RPMI8226 (cell line): ENCODE measurements around the gene KRT4.
"Not testable (repeated sequence)": the region's sequence is repeated elsewhere in the genome, so short reads cannot be mapped to it uniquely, and the experiment has no call there.

Source experiments
- DNase-seq: peaks from one replicate; pipeline ENCODE4 v3.0.0-alpha.2; 2015

Gene KRT4

DNA sequence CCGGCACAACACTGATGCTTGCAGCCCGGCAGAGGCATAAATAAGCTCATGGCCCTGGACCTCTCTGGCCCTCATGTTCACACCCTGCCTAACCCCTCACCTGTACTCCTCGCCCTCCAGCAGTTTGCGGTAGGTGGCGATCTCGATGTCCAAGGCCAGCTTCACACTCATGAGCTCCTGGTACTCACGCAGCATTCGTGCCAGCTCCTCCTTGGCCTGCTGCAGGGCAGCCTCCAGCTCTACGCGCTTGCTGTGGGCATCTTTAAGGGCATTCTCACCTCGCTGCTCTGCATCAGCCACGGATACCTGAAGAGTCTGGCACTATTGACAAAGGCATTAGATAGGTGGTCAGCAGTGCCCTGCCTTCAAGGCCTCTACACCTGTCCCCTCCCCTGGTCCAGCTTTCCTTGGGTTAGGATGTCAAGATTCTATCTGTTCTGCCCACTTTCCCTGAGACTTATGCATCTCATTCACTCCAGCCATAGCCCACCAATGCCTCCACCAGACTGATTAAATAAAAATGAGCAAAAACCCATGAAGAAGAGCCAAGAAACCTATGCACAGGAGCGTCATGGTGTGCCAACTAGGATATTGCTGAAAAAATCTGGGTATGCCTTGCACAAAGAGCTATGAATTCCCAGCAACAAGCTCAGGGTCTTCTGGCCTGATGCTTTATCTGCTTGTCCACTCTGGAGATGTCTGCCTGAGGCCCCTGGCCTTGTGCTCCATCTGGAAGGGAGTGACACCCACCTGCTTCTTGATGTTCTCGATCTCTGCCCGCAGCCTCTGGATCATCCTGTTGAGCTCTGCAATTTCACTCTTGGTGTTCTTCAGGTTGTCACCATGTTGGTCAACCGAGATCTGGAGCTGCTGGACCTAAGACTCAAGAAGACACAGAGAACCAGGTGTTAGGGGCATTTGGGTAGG lies 6.1 kb downstream of the KRT4 start:
- DNase-seq, result no peak

DNA sequence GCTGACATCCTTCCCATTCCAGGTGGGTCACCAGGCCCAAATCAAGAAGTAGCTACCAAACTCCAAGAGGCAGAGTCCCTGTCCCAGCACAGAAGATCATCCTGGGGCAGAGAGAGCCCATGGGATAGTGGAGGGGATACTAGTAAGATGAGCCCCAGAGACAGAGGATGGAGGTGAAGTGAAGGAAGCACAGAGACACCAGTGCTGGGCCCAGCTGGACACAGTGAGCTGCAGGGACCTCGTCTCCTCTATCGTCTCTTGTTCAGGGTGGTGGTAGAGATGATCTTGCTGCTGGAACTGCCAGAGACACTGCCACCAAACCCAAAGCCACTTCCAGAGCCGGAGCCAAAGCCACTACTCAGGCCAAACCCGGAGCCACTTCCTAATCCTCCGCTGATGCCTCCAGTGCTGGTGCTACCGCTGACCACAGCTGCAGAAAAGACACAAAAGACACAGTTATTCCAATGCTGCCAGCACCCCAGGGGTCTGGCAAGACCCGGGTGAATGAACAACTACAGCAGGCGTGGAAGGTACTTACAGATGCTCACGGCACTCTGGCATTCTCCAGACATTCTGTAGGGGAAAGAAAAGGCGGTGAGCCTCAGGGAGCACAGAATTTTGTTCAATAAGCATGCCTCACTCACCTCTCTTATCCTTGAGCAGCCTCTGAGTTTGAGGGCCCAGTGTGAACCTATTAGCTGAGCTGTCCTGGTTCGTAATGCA lies 6.9 kb downstream of the KRT4 start:
- no peak for DNase-seq

DNA sequence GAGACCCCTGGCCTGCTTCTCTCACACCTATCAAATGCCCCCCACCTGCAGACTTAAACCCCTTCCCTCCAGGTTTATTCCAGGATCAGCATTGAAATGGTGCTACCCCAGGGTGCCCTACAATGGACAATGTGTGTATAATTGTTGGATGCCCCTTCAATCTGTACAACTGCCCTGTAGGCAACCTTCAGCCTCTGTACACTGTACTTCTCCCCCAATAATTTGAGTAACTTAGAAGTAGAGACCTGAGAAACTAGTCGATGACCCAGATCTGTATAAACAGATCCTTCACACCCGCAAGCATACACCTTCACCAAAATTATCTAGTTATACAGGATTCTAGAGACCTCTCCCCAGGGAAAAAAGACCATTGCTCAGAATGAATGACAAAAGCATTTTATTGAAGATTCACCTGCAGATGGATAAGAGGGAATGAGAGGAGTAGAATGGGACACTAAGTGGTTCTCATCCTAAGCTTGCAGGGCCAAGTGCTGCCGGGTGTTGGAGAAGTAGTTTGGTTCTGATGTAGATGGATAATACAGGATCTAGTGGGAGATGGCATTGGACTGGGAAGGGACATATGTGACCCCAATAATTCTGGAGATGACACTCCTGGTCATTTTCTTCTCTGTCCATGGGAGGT lies 7.6 kb downstream of the KRT4 start:
- DNase-seq, result no peak

DNA sequence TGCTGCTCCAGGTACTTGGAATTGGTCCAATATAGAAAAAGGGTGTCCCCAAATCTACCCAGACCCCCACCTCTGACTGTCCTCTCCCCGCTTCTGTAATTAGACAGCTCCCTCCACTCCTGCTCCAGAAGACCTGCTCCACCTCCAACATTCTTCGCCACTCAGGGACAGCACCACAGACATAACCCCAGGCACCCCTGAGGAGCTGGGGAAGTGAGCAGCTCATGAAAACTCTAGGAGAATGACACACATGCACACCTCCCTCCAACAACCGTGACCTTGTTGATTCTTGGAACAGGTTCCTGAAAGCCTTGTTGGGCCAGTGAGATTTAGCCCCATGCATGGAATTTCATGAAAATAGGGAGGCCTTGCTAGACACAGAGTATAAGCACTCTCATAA lies 8.2 kb downstream of the KRT4 start:
- DNase-seq, result no peak

DNA sequence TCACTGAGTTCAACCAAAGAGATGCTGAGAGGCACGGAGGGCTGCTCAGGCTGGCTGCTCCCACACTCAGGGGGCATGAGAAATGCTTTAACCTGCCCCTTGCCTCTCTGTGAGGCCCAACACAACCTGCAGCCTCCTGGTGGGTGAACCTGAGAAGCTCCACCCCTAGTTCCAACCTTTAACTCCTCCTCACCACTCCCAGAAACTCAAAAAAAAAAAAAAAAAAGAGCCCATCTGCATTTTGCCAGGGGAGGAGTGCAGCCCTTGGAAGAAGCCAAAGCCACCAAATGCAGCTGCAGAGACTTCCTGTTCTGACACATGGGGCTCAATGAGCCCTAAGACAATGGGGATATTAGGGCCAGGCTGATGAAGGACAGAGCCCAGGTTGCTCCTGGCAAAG lies 8.9 kb downstream of the KRT4 start:
- DNase-seq, result peak; percentile 62

DNA sequence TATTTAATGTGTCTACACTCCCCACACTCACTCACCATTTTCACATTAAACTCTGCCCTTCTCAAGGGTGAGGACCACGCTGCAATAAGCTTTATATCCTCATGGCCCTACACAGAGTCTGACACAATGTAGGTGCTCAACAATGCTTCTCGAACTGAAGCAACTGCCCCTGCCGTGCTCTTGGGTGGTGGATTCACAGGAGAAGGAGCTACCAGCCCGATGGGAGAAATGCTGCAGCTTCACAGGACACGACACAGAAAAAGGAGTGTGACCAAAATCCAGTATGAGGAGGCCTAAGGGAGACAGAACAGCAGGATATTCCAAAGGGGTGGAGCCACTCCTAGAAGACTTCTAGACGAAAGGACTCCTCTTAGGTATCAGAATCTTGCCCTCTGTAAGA lies 11.5 kb downstream of the KRT4 start:
- no peak for DNase-seq

DNA sequence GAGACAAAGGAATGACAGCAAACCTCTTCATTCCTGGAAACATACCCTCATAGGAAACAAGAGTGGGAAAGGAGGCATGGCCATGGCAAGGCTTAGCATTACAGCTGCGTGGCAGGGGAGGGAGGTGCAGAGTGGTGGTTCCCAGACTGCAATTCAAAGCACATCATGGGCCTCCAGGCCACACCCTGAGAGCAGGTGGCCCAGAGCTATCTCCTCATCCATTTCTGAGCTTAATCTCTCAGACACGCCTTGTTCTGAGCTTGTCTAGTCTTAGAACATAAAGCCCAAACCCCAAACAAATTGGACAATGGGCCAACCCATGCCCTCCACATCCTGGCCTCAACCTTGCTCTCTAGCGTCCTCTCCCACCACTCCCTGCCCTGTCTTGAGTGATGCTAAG lies 12.1 kb downstream of the KRT4 start:
- DNase-seq, result no peak

DNA sequence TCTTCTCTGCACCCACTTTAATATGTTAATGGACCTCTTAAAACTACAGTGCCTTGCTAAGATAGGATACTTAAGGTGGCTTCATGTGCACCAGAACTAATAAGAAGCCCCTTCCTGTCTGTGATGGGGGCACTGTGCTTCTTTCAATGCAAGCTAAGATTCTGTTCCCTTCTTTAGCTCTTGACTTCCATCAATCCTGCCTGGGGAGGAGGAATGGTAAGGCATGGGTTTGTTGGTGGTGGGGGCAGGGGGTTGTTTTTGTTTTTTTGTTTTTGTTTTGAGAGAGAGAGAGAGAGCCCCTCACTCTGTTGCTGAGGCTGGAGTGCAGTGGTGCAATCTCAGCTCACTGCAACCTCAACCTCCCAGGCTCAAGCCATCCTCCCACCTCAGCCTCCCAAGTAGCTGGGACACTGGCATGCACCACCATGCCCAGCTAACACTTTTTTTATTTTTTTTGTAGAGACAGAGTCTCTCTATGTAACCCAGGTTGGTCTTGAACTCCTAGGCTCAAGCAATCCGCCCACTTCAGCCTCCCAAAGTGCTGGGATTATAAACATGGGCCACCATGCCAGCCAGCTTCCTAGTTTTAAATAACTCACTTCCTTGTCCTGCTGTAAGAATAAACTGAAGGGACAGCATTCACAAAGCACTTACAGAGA lies 13.5 kb downstream of the KRT4 start:
- DNase-seq, result no peak

DNA sequence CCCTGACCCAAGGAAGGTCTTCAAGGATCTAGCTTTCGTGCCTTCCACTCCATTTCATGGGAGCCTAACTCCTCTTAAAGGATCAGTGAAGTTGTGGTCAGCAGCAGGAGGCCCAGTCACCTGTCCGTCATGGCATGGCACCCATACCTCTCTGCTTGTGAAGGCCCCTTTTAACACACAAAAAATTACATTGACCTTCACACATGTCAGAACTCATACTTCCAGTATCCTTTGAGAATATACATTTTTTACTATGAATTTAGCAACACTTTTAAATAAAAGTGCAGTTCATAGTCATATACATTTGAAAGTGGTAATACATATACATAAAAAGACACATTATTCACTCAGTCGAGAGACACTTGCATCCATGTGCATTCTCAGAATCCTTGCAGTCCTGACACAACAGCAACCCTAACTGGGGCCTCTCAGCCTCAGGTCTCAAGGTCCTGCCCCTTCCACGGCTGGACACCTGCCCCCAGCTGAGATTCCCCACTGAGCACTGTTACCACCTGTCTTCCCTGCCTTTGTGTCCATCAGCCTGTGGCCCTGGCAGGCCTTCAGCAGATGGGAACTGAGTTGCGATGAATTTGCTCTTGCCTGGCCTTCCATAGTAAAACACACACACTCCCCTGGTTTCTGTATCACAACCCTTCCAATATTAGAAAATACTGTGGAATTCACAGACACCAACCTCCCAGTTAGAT lies 14.3 kb downstream of the KRT4 start:
- DNase-seq, result no peak

DNA sequence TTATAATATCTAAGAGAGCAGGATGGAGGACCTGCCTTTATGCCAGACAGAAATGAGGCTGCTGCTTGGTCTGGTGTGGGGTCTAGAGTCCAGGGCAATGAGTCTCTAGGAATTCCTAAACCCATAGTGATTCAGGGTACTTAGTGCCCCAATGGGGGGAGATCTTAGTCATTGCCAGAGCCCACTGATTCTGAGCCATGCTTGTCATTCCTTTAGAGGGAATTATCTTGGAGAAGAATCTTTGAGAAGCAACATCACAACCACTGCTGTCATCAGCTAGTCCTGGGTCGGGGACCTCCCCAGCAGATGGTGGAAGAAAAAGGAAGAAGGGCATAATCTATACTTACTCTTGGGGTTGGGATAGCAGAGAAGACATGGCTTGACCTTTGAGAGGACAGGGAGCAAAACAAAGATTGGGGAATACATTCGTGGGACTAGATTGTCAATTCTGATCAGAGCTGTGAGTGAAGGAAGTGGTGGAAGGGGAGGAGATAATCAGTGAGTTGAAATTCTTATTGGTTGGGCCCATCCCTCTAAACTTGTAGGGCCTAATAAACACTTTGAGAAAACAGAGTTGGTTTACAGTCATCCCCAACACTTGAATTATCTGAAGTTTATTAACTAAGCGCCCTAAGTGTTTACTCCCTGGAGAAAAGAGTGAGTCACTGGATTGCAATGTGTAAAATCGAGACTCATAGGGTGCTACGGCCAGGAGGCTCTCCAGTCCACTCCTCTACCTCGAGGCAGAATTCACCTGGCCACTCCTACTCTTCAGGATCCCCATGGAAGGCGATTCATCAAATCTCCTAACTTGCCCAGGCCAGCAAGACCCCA lies 15.0 kb downstream of the KRT4 start:
- no peak for DNase-seq

DNA sequence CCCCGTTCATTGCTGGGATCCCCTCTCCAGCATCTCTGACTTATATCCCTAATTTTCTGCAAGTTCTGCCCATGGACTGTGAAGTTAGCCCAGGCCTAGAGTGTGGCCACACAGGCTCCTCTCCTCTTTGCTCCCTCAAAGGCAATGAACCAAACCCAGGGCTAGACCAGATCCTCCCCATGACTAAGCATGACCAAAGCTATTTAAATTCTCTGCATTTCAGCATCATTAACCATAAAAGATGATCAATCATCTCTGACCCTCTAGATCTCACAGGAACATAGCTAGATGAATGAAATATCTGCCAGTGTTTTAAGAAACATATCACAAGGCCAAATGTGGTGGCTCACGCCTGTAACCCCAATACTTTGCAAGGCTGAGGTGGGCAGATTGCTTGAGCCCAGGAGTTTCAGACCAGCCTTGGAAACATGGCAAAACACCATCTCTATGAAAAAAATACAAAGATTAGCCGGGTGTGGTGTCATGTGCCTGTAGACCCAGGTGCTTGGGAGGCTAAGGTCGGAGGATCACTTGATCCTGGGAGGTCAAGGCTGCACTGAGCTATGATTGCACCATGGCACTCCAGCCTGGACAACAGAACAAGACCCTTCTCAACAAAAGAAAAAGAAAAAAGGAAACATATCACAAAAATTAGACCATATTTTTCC lies 15.8 kb downstream of the KRT4 start:
- no peak for DNase-seq

DNA sequence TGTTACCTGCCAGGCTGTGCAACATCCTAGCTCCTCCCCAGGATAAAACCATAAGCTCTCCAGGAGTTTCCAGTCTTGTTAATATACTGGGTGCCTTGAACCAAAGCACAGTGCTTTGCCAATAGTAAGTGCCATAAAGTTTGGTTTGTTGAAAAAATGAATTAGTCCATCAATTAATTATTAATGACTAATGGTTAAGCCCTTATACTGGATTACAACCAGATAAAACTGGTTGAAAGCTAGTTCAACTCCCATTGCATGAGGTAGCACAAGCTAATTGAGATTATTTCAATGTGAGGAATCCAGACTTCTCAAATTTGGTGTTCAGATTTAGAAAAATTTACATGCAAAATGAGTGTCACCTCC lies 16.4 kb downstream of the KRT4 start:
- no peak for DNase-seq

DNA sequence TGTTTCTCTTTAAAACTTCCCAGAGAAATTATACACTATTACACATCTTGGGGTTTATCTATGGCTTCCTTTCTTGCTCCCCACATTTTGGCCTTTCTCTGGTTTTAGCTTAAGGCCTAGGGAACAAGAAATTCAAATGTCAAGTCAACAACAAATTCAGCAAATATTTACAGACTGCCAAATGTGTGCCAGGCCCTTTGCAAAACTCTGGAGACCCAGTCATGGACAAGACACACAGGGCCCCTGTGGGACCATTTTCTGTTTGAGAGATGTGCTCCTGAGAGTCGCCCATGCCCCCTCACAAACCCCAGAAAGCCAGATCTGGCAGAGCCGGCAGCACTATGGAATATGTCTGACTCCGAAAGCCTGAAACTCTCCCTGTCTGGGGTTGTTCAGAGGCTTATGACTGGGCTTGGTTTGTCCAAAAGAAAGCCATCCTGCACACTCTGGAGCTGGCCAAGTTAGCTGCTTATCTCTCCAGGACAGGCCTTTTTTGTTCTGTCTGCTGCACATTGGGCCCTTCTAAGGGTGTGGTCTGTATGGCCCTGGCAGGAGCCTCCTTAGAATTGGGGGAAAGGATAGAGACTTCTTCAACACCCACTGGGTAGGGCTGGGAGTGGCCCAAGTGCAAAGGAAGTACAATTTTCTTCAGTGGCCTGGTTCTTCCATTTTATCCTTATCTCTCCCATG lies 16.9 kb downstream of the KRT4 start:
- DNase-seq, result no peak

DNA sequence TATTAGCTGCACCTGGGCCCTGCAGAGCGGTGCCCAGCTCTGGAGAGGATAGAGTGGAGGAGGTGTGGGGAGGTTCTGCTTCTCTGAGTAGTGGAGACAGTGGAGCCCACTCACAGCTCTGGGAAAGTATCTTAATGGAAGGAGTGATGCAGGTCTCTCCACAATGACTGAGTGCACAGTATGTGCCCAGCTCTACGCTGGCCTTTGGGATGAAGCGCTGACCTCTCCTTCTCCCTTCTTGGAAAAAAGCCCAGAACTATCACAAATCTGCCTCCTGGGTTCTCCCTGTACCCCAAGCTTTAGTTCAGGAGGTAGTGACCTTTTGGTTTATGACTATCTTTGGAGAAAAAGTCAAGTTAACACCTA lies 17.5 kb downstream of the KRT4 start:
- DNase-seq, result no peak

DNA sequence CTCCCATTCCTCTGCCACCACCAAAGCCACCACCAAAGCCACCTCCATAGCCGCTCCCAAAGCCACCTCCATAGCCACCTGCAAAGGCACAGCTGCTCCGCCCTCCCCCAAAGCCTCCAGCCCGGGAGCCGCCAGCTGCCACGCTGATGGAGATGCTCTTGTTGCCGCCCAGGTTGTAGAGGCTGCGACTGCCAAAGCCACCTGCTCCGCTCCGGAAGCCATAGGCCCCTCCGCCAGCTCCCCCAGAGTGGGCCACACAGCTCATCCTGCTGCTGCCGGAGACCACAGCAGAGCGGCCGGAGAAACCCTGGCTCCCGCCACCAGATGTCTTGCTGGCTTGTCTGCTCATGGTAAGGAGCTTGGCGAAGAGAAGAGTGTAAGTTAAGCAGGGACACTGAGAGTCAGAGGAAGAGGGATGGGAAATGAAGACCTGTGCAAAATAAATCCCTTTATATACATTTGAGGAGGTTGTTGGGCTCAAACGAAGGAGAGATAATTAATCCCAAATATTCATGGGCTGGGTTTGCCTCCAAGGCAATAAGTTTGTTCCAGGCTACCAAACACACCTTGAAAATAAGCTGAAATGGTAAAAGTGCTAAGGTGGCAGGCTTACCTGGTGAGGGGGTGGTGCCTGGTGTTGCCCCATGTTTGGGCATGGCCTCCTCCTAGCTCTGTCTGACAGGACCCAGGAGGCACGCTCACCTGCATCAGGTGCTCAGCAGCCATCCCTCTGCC lies 18.1 kb downstream of the KRT4 start, which contains the start of gene KRT3:
KRT3 (minus strand) TSS at position 424 of the 735 bp plus-strand sequence; CDS start at position 349, 75 bp downstream.
- DNase-seq, result peak; percentile 26

DNA sequence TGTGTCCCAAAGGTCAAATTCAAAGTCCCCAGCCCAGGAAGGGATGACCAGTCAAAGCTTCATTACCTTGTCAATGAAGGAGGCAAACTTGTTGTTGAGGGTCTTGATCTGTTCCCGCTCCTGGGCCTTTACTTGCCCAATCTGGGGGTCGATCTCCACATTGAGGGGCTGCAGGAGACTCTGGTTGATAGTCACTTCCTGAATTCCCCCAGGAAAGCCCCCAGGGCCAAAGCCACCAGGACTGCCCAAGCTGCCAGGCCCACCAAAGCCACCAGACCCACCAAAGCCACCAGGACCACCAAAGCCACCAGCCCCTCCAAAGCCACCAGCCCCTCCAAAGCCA lies 18.6 kb downstream of the KRT4 start:
- not testable (repeated sequence) for DNase-seq

DNA sequence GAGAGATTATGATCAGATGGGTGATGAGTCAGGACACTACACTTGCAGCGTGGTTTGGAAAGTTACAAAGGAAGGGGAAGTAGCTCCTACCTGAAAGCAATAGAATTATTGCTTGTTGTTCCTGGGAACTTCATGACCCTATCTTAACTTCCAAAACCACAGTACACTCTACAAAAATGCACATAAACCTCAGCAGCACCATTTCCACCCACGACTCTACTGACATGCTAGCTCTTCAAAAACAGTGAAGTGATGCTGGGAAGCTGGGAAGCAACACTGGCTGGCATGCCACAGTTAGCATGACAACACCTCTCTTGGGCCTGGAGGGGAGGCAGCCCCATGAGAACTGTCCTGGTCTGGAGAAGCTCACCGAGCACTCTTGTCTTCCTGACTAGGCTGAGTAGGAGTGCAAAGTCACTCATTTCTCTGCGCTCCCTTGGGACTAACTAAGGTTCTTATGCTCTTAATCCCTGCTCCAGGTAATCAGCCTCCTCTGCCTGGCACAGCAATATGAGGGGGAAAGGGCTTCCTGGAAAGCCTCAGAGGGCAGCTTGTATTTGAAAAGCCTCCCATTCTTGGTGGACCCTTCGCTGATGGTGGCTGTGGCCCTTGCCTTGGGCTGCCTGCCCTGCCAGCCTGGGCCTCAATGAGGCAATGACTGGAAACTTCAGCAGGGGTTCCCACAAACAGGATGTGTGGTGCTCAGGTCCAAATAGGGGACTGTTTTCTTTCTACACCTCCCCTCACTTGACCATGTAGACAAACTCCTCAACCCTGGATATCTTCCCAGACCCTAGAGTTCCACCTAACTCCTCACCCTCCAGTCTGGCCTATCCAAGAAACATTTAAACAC lies 19.2 kb downstream of the KRT4 start:
- no peak for DNase-seq

DNA sequence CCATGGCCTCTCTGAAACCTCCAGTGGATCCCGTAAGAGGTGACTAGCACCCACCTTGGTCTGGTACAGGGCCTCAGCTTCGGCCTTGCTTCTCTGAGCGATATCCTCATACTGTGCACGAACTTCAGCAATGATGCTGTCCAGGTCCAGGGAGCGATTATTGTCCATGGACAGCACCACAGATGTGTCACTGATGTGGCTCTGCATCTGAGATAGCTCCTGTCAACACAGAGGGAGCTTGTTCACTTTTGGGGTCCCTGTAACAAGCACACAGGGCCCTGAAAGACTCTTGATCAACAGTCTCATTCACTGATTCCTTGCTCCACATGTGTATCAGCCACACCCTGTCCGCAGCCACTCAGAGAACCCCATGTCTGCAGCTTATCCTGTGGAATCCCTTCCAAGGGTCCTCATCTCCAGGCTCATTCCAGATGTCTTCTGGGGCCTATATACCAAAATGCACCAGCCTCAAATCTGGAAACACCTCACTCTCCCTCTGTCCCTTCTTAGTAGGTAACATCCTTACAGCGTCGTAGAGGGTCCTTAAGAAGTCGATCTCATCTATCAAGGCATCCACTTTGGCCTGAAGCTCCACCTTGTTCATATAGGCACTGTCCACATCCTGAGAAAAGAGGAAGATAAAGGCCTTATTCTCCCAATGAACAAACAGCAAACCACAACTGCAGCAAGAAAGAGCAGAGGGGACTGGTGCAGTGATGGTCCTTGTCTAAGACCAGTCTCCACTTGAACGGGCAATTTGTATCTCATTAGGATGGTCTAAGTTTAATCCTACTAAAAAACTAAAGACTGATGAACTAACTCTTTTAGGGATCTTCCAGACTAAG lies 21.5 kb downstream of the KRT4 start:
- no peak for DNase-seq
